Measurements from ENCODE around the gene PTPN2.
"Not testable (repeated sequence)": the region's sequence is repeated elsewhere in the genome, so short reads cannot be mapped to it uniquely, and the experiment has no call there.

The PTPN2 gene

DNA sequence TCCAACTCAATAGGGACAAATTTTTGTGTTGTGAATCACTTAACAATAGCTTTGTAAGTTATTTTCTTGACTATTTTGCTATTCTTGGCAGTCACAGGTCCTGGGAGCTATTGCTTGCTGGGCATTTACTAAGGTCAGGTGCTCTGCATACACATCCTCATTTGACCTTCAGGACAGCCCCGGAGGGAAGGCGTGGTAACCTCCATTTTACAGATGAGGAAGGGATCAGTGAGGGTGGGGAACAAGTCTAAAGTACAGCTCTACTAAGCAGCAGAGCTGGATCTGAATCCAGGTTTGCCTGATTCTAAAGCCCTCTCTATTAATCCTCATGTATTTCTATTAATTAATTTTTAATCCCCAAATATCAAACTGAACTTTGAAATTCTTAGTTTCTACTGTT lies 58.8 kb downstream of the PTPN2 start:
- no peak for DNase-seq (ENCODE audit: low read depth, low spot score)

DNA sequence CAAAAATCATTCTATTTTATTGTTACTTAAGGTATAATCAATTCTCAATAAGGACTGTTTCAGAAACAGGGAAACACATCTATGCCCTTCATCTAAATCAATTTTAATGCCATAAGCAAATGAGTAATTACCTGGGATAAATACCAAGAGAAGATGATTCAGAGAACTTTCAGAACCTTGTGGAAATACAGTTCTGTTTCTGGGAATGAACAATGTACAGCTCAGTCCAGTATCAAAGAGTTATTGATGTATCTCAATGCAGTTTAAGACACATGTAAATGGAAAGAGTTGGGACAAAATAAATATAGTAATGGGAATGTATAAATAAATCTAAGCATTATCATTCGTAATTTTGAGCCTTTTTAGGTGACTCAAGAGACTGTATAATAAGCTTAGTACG lies 60.1 kb downstream of the PTPN2 start:
- no peak for DNase-seq (ENCODE audit: low read depth, low spot score)

- no peak for DNase-seq (ENCODE audit: low read depth, low spot score)
Observed at GRCh38 chr18:12821408-12821807, 62.6 kb downstream of the PTPN2 start.

DNA sequence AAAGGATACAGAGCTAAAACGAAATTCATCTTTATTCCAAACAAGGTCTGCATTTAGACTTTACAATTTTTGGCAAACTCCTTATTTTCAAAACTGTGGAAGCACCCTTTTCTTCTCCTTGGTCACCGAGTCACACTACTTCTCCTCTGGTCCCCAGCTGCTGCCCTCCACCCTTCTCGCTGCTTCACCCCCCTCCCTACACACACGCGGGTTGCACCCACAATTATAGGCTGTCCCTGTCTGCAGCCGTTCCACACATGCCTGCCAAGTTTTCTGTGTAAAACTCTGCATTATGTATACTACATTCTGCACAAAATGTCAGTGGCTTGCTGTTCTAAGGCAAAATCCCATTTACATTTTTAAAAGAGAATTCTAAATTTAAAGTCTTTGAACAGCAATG lies 63.5 kb downstream of the PTPN2 start:
- no peak for DNase-seq (ENCODE audit: low read depth, low spot score)

DNA sequence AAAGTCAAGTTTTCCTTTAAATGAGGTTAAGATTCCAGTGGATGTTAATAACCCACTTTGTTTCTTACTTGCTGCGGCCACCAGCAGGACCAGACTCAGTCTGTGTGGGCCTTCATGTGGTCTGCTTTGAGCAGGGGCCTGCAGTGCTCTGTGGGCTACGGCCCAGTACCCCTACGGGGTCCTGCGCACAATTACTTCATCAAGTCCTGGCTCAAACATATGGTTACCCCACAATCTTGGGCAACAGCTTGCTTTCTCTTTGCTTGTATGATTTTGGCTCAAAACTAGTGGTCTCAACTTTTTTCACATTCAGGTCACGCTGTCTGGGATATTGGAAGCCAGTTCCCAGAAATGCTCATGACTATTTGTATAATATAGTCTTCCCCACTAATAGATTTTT lies 64.2 kb downstream of the PTPN2 start:
- no peak for DNase-seq (ENCODE audit: low read depth, low spot score)

GRCh38 chr18:12819322-12819721 lies 64.7 kb downstream of the PTPN2 start:
- no peak for DNase-seq (ENCODE audit: low read depth, low spot score)

DNA sequence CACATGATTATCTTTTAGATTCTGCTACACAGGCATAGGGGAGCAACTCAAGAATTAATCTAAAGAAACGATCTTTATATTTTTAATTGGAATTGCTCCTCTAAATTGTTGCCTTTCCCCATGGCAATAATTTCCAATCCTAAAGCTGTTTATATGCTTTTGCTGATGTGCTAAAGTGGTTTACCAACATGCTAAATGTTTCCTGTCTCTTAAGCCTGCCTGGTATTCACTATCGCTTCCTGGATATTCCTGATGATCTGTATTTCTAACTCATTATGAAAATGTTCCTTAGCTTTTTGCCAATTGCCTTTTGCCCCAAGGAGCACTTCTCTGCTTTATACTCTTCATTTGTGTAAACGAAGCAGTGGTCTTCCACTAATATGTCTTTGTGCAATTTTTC lies 65.8 kb downstream of the PTPN2 start:
- no peak for DNase-seq (ENCODE audit: low read depth, low spot score)

- no peak for DNase-seq (ENCODE audit: low read depth, low spot score)
Observed at GRCh38 chr18:12816451-12816850, 67.6 kb downstream of the PTPN2 start.

- no peak for DNase-seq (ENCODE audit: low read depth, low spot score)
Observed at GRCh38 chr18:12811191-12811950, 72.7 kb downstream of the PTPN2 start.

GRCh38 chr18:12803069-12803936 lies 80.7 kb downstream of the PTPN2 start:
- no peak for DNase-seq (ENCODE audit: low read depth, low spot score)

GRCh38 chr18:12802538-12802937 lies 81.5 kb downstream of the PTPN2 start:
- no peak for DNase-seq (ENCODE audit: low read depth, low spot score)

DNA sequence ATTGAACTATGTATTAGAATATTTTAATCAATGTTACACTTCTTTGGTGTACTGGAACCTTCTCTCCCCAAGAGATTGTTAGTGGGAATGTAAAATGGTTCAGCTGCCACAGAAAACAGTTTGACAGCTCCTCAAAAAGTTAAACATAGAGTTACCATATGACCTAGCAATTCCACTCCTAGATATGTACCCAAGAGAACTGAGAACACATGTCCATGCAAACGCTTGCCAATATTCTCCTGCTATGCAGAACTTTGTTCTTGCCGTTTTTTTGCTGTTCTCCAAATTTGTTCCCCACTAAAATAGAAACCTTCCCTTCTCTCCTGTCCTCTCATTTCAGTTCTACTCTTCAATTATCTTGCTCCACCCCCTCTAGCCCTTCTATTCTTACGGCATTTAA lies 87.6 kb downstream of the PTPN2 start:
- DNase-seq (ENCODE audit: low read depth, low spot score) = no peak

- DNase-seq (ENCODE audit: low read depth, low spot score) = no peak
Observed at GRCh38 chr18:12791610-12792009, 92.4 kb downstream of the PTPN2 start.

- no peak for DNase-seq (ENCODE audit: low read depth, low spot score)
Observed at GRCh38 chr18:12786669-12787068, 97.4 kb downstream of the PTPN2 start.

DNA sequence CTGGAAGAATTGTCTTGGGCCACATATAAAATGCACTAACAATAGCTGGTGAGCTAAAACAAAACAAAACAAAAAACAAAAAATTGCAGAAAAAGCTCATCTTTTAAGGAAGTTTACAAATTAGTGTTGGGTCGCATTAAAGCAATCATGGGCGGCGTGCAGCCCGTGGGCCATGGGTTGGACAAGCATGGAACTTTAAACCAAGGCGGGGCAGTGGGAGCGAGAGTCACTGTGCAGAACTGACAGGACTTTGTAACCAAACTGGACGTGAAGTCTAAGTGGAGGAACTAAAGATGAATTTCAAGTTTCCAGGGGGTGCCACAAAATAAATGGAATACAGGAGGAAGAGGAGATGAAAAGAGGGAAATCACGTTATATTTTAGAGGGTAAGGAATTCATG lies 100.5 kb downstream of the PTPN2 start:
- no peak for DNase-seq (ENCODE audit: low read depth, low spot score)

- no peak for DNase-seq (ENCODE audit: low read depth, low spot score)
Observed at GRCh38 chr18:12782521-12782920, 101.5 kb downstream of the PTPN2 start.

- no peak for DNase-seq (ENCODE audit: low read depth, low spot score)
Observed at GRCh38 chr18:12779456-12779855, 104.6 kb downstream of the PTPN2 start.

DNA sequence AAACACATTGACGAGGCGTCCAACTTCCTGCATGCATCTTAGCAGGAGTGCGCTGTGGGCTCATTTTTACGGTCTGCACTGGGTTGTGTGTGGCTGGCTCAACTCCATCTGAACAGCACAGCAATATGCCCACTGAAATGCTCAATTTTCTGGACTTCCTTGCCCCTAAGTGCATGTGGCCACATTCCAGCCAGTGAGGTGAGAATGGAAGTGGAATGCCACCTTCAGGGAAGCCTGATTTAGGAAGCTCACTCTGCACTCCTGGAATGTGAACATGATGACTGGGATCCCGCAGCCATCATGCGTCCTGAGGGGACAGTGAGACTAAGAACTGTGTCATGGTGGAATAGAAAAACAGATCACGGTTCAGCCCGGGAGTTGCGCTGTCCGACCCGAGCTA lies 105.0 kb downstream of the PTPN2 start:
- no peak for DNase-seq (ENCODE audit: low read depth, low spot score)

DNA sequence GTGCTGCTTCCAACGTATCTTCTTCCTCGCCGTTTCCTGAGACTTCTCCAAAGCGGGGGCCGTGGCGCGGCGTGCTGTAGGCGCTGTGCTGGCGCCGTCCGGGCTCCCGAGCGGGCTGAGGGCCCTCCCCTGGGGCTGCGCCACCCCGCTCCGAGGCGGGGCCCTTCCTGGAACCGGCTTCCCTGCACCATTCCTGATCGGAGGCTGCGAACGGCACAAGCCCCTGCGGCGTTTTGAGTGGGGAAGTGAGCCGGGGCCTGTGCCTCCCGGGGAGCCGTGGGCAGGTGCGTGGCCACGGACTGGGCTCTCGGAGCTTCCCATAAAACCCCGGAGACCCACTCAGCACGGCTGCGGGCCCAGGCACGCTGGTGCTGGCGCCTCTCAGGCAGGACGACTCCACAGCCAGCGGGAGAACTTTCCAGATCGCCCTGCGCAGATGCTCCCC lies 106.5 kb downstream of the PTPN2 start:
- DNase-seq (ENCODE audit: low read depth, low spot score) = no peak

DNA sequence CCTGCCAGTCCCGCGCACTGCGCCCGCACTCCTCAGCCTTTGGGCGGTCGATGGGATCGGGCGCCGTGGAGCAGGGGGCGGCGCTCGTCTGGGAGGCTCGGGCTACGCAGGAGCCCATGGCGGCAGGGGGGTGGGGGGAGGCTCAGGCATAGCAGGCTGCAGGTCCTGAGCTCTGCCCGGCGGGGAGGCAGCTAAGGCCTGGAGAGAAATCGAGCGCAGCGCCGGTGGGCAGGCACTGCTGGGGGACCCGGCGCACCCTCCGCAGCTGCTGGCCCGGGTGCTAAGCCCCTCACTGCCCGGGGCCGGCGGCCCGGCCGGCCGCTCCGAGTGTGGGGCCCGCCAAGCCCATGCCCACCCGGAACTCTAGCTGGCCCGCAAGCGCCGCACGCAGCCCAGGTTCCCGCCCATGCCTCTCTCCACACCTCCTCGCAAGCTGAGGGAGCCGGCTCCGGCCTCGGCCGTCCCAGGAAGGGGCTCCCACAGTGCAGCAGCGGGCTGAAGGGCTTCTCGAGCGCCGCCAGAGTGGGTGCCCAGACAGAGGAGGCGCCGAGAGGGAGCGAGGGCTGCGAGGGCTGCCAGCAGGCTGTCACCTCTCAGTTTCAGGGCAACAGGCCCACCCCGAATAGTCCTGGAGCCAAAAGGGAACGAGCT lies 107.1 kb downstream of the PTPN2 start:
- no peak for DNase-seq (ENCODE audit: low read depth, low spot score)

GRCh38 chr18:12776415-12776814 lies 107.6 kb downstream of the PTPN2 start:
- DNase-seq (ENCODE audit: low read depth, low spot score) = not testable (repeated sequence)

DNA sequence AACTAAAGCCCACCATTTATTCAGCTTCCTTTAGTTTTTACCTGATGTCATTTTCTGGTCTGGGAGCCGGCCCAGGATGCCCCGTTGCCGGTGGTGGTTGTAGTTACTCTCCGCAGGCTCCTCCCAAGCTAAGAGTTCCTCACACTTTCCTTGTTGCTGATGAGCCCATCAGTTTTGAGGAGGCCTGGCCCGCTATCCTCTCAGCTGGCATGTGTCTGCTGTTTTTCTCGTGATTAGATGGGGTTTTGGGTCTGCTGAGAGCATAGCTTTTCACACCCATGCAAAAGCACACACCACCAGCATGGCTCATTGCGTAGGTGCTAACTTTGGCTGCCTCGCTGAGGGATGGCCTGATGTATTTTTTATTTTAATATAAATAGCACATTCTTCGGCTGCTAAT lies 109.1 kb downstream of the PTPN2 start:
- DNase-seq (ENCODE audit: low read depth, low spot score) = no peak

Measured in brain pericyte (primary cell).